Ovary (tissue), 9 donors: ENCODE results near the gene CCDC17. TPM values are rescaled to one million over a fixed set of nuclear protein-coding genes. Genes with fewer than 3 reads are reported as not detected.

ENCODE experiments used
- DNase-seq, 5 donors: peaks; one replicate each; pipeline ENCODE4 v3.0.0-alpha.2; 2019 to 2020
- H3K27ac ChIP-seq, 2 donors: fragments of 200-600 bp; one replicate each; pipeline versions ENCODE4 v1.5.1 to v1.8.0; 2019 to 2022
- H3K27me3 ChIP-seq: fragments of 200-600 bp; one replicate; pipeline ENCODE4 v1.8.0; 2022
- H3K36me3 ChIP-seq: fragments of 200-600 bp; sonication (generic); one replicate; pipeline ENCODE4 v1.5.1; 2019
- H3K4me1 ChIP-seq: one replicate; pipeline ENCODE4 v1.8.1; 2013; ENCODE audit warnings: mild to moderate bottlenecking, moderate library complexity; ENCODE audit not compliant: insufficient read depth
- H3K4me3 ChIP-seq: fragments of 200-600 bp; sonication (generic); one replicate; pipeline ENCODE4 v1.5.1; 2017
- H3K9me3 ChIP-seq, 2 donors: fragments of 200-600 bp in 1 of 2; sonication (generic) in 1 of 2; one replicate each; pipeline versions ENCODE4 v1.5.1 to v1.8.1; 2013 to 2019; ENCODE audit warnings: mild to moderate bottlenecking in 1 of 2, moderate library complexity in 1 of 2
- CTCF ChIP-seq, 3 donors: fragments of 450-650 bp in 2 of 3; fragments of 200-600 bp in 1 of 3; IDR thresholded peaks; one replicate each; pipeline versions ENCODE4 v1.5.1 to v1.8.0; 2016 to 2022; ENCODE audit warnings: antibody characterized with exemption in 3 of 3, mild to moderate bottlenecking in 1 of 3
- EP300 ChIP-seq: sonication (generic); formaldehyde crosslinking; IDR thresholded peaks from one replicate; pipeline ENCODE4 v1.6.1; 2017; ENCODE audit warnings: antibody characterized with exemption
- POLR2A ChIP-seq: fragments of 450-650 bp; IDR thresholded peaks from one replicate; pipeline ENCODE4 v1.6.1; 2017; ENCODE audit warnings: antibody characterized with exemption, mild to moderate bottlenecking, moderate library complexity
- WGBS, 3 donors: extraction: QIAGEN DNeasy Blood & Tissue Kit in 1 of 3; methylation state at CpG; one replicate each; pipeline versions ENCODE4 v1.1.5 to v1.1.7; 2013 to 2017; 5-methylcytosine and 5-hydroxymethylcytosine counted together
- intact Hi-C, 4 donors: fragments of 100-400 bp; cut with DNase I; formaldehyde crosslinking; loops; one replicate each; pipeline versions ENCODE4 v1.11.0 to v1.15.1; 2022 to 2023
- polyA plus RNA-seq, 2 donors: library from polyadenylated mRNA; stranded (reverse); fragments of 200-250 nt in 1 of 2; fragments of 350-450 nt in 1 of 2; fragmentation: Illumina TruSeq in 1 of 2; extraction: RNeasy Lipid Tissue Mini Kit (QIAGEN cat#74804) in 1 of 2; gene quantifications; one replicate each; pipeline ENCODE4 v1.2.3, GENCODE V29; 2013 to 2014
- total RNA-seq, 7 donors: library from RNA; depleted of rRNA in 2 of 7; stranded (reverse); fragments of >200 nt in 2 of 7; fragmentation: NEBNext Ultra II Directional in 3 of 7; extraction: Animal tissue kit (Norgen Biotek cat#: 25700) in 3 of 7; gene quantifications; one replicate each; pipeline versions ENCODE4 v1.1.0 to v1.2.4, GENCODE V29; 2016 to 2023
- donor health status: DM: no; HTN: no; CAD: no; lungs with moderate emphysema.
- donor health status: DM: no; HTN: no; CAD: no.
- donor health status: Bipolar disorder and iron deficiency.
- donor health status: DM: yes; HTN: yes; CAD: no.
- donor health status: DM: no; HTN: no; CAD: no.
- donor health status: DM: yes; HTN: yes; CAD: no.

Gene CCDC17
- total and polyA plus RNA-seq, 9 donors = 1.3 to 30.2 (median 3.3) TPM

- DNase-seq = no peak
- H3K36me3 ChIP-seq = no peaks in the 10 kb centered on the region
- intact Hi-C loops = no loop called here
- 83 to 93% (median 86%) methylated on average over 16 to 17 of the region's 17 CpGs for WGBS, 3 donors
- no peaks in the 10 kb centered on the region for H3K4me1 ChIP-seq
- H3K4me3 ChIP-seq = no peak overlapping the region
- no peaks in the 10 kb centered on the region for H3K27me3 ChIP-seq
- H3K27ac ChIP-seq = no peak overlapping the region
- H3K9me3 ChIP-seq = no peaks in the 10 kb centered on the region
- TF ChIP-seq CTCF (IDR thresholded peaks at IDR 0.05) = no peak
- no peak for TF ChIP-seq EP300
- no peak for TF ChIP-seq POLR2A
These were observed 3.0 kb downstream of the CCDC17 start for GRCh38 chr1:45620588-45621500.

DNA sequence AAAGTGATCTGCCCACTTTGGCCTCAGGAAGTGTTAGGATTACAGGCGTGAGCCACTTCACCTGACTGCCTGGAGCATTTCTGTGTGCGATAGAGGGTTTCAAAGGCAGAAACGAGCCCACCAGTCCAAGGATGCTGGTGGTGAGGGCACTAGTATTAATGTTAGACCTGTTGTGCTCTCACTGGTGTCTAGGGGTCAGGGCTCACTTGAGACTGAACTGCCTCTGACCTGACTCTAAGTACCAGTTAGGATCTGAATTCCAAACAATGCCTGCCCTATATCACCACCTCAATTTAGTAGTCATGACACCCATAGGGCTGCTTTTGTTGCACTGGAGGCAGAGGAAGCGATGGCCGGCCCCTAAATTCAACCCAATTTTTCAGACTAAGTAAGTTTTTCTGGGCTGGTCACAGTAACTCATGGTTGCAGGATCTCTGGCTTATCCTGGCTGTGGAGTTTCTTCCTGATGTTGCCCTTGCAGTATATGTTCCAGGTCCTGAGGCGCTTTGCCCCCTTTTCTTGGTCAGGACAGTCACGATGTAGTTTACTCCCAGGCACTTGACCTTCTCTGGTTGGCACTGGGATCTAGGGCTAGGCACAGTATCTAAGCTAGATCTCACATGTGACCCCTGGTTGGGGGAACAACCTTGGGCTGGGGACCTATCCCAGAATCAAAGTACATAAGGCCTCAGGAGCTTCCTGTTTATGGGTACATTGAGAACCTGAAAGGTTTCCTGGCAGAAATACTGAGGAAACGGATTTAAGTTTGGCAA is 4.5 kb downstream of the CCDC17 start:
- no peaks in the 10 kb centered on the region for H3K4me1 ChIP-seq
- no peak for TF ChIP-seq EP300
- no peak for TF ChIP-seq POLR2A
- TF ChIP-seq CTCF (IDR thresholded peaks at IDR 0.05) = no peak
- no peaks in the 10 kb centered on the region for H3K27me3 ChIP-seq
- intact Hi-C loops = no loop called here
- WGBS, 3 donors = 63 to 75% (median 73%) methylated on average over 8 of the region's 8 CpGs
- DNase-seq = no peak
- H3K4me3 ChIP-seq = no peak overlapping the region
- no peaks in the 10 kb centered on the region for H3K36me3 ChIP-seq
- H3K9me3 ChIP-seq = no peaks in the 10 kb centered on the region
- H3K27ac ChIP-seq = no peak overlapping the region

DNA sequence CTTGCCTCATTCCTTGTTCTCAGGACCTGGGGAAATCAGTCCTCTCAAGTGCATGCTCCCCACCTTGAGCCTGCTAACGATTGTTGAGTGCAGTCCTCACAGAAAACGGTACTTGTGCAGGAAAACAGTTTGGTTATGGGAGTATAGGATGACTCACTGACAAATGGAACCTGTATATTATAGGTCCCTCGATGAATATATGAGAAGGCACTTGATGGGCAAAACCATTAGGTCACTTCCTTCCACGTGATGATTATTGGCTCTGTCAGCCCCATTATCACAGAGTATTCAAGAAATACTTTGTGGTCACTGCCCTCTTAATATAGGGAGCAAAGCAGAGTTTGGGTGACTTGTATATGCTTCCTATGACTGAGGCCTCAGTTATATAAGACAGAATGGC is 6.2 kb downstream of the CCDC17 start:
- no peaks in the 10 kb centered on the region for H3K27me3 ChIP-seq
- TF ChIP-seq POLR2A = no peak
- TF ChIP-seq EP300 = no peak
- no peak for TF ChIP-seq CTCF (IDR thresholded peaks at IDR 0.05)
- DNase-seq = no peak
- intact Hi-C loops = no loop called here
- H3K4me3 ChIP-seq = no peak overlapping the region
- no peak overlapping the region for H3K27ac ChIP-seq
- no peaks in the 10 kb centered on the region for H3K4me1 ChIP-seq
- 77 to 80% (median 80%) methylated on average over 4 of the region's 4 CpGs for WGBS, 3 donors
- no peaks in the 10 kb centered on the region for H3K36me3 ChIP-seq
- H3K9me3 ChIP-seq = no peaks in the 10 kb centered on the region

DNA sequence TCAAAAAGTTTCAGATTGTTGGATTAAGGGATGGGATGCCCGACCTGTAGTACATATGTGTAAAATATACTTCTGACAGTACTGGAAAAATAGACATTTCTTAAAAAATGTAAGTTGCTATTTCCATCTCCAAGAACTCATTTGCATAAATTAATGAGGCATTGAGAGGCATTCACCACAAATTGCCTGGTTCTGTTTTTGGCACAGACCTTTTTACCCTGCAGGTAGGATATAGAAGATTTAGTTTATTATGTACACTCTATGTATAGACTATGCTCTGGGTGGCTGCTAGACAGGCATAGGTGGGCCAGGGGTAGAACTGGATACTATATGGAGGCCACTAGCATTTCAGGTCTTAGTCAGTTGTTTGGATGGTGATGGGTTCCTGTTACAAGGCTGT is 8.0 kb downstream of the CCDC17 start:
- DNase-seq = no peak
- TF ChIP-seq POLR2A = no peak
- no peak for TF ChIP-seq CTCF (IDR thresholded peaks at IDR 0.05)
- no peak for TF ChIP-seq EP300
- no peak overlapping the region for H3K27ac ChIP-seq
- WGBS, 3 donors = 83 to 97% (median 92%) methylated on average over 1 of the region's 1 CpG
- no peaks in the 10 kb centered on the region for H3K9me3 ChIP-seq
- intact Hi-C loops = no loop called here
- no peaks in the 10 kb centered on the region for H3K27me3 ChIP-seq
- no peaks in the 10 kb centered on the region for H3K36me3 ChIP-seq
- H3K4me3 ChIP-seq = no peak overlapping the region
- H3K4me1 ChIP-seq = no peaks in the 10 kb centered on the region
